PFSK-1 (cell line): ENCODE results near the gene BCAT1.

Source experiments
- POLR2AphosphoS5 ChIP-seq: IDR thresholded peaks from 2 replicates; pipeline ENCODE4 v1.6.1; 2012; ENCODE audit warnings: low read depth, mild to moderate bottlenecking, control low read depth, low read length, moderate library complexity
- REST ChIP-seq, 2 experiments: IDR thresholded peaks; 2 replicates each; pipeline versions ENCODE4 v1.6.1 to v1.8.0; 2011 to 2012; ENCODE audit warnings: low read depth in 2 of 2, low read length in 2 of 2, control low read depth in 1 of 2, inconsistent platforms in 1 of 2, mild to moderate bottlenecking in 1 of 2, moderate library complexity in 1 of 2; ENCODE audit not compliant: insufficient read depth in 1 of 2
- SIN3A ChIP-seq: IDR thresholded peaks from 2 replicates; pipeline ENCODE4 v1.6.1; 2012; ENCODE audit warnings: mild to moderate bottlenecking, low read length, moderate library complexity, borderline replicate concordance; ENCODE audit not compliant: insufficient read depth
- TAF1 ChIP-seq: IDR thresholded peaks from 2 replicates; pipeline ENCODE4 v1.6.1; 2012; ENCODE audit warnings: low read length, control low read depth, borderline replicate concordance; ENCODE audit not compliant: insufficient read depth

GRCh38 chr12:24872211-24872610, 76.7 kb downstream of the BCAT1 start:
- TF ChIP-seq REST (IDR thresholded peaks at IDR 0.05; ENCODE audit: insufficient read depth in 1 of 2, low read depth in 2 of 2, low read length in 2 of 2) (no peak), SIN3A (no peak), TAF1 (no peak), POLR2AphosphoS5 (no peak)
